Hypothalamus (tissue), 51 donors: Measurements from ENCODE around the gene ZDHHC18.
"Not testable (repeated sequence)": the region's sequence is repeated elsewhere in the genome, so short reads cannot be mapped to it uniquely, and the experiment has no call there.

ENCODE experiments used
- DNase-seq, 51 donors: peaks; one replicate each; lab custom pipeline; 2025; lab: John Stamatoyannopoulos, UW

ZDHHC18 gene

DNA sequence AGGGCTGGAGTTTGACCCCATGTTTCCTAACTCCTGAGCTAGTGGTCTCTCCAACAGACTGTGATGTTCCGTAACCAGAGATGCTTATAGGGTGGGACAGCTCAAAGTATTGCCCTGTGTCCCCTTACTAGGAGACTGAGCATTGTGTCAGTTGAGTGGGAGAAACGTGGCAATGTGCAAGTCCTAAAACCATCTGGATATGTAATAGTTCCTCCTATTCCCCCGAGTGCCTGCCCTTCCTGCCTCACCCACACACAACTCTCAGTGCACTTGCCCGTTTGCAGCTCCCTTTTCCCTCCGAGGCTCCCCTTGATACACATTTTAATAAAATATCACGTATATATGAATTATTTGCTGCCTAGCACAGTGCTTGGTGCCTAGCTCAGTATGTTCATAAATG, 35.3 kb upstream of the ZDHHC18 start:
- DNase-seq = no peak

DNA sequence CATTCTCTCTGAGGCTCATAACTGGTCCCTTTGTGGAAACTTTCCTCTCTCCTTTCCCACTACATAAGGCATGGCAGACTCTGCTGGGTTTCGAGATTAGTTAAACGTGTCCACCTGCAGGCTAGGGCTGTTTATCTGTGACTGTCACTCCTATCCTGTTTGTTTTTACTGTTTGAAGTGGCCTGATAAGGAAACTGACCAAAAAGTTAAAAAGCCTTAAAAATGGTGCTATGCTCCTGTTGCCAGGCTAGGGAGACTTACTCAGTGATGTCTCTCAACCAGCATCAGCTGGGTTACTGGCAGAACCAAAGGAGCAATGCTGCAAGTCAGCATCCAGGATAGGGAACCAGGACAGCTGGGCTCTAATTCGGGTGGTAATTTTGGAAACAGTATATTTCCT, 34.9 kb upstream of the ZDHHC18 start:
- no peak for DNase-seq

DNA sequence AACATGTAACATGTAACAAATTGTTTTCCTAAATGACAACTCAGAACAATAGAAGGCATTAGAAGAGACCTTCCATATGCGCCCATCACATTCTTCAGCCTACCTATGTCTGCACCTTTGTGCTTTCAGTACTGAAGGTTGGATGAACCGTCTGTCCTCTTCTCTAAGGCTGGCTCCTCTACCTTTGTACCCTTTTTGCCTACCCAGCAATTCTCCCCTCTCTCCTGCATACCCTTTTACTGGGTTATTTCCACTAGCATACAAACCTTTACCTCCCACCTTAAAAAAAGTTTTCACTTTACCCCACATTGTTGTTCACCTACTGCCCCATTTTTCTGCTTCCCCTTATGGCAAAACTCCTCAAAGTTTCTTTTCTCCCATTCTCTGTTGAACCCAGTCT, 33.6 kb upstream of the ZDHHC18 start:
- no peak for DNase-seq

DNA sequence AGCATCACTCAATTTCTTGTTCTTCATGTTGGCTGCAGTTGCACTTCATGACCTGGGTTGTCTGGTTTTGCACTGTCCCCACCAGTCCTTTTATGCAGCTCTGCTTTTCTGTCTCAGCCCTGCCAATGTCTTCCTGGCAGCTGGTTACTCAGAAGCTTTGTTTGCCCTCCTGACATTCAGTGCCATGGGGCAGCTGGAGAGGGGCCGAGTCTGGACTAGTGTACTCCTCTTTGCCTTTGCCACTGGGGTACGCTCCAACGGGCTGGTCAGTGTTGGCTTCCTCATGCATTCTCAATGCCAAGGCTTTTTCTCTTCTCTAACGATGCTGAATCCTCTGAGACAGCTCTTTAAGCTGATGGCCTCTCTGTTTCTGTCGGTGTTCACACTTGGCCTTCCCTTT, 32.1 kb upstream of the ZDHHC18 start:
- DNase-seq = peak in 20 of 51 donors; percentile 2 to 61 (median 32)

DNA sequence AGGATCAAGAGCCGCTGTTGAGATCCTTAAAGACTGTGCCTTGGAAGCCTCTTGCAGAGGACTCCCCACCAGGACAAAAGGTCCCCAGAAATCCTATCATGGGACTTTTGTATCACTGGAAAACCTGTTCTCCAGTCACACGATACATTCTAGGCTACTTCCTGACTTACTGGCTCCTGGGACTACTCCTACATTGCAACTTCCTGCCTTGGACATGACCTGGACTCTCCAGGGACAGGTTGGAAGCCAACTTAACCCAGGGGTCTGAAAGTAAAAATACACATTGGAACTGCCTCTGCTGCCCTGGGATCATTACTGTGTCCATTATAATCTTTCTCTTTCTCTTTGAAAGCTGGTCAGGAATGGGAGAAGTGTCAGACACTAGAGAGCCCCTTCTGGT, 28.9 kb upstream of the ZDHHC18 start:
- no peak for DNase-seq

DNA sequence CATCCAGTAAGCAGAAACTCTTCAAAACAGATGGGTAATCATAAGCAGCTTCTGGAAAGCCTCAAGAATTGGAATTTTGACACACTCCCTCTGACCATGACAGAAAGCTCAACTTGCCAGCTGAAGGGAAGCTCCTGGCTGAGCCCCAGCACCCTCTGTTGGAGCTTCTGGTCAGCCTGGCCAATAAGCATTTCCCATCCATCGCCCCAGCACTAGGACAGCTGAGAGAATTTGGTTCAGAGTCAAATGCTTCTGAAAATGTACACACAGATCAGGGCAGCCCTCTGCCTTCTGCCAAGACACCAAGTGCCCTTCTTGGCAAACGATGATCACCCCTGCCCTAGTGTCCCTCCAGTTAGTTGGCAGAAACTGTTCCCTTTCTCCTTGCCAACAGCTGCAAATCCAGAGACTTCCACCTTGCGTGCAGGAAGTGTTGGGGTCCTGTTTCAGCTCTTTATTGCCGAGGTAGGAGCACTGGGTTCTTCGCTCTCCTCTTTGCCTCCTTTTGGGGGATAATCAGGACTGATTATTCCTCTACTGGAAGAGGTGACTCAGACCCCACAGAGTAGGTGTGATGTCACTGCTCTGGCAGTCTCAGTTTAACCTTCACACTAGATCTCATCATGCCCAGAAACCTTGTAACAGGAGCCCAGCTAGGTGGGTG, 26.9 kb upstream of the ZDHHC18 start:
- peak in 38 of 51 donors; percentile 13 to 86 (median 60) for DNase-seq

DNA sequence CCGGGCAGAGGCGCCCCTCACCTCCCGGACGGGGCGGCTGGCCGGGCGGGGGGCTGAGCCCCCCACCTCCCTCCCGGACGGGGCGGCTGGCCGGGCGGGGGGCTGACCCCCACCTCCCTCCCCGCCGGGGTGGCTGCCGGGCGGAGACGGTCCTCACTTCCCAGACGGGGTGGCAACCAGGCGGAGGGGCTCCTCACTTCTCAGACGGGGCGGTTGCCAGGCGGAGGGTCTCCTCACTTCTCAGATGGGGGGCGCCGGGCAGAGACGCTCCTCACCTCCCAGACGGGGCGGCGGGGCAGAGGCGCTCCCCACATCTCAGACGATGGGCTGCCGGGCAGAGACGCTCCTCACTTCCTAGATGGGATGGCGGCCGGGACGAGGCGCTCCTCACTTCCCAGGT, 22.6 kb upstream of the ZDHHC18 start:
- DNase-seq = not testable (repeated sequence)

DNA sequence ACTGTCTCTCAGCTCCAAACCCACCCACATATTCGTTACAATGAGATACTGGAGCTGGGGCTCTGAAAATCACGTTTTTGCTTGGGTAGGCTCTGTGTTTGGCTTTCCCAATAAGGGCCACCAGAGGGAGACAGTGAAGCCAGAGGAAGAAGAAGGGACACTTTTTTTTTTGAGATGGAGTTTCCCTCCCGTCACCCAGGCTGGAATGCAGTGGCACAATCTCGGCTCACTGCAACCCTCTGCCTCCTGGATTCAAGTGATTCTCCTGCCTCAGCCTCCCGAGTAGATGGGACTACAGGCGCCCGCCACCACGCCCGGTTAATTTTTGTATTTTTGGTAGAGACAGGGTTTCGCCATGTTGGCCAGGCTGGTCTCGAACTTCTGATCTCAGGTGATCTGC, 16.4 kb upstream of the ZDHHC18 start:
- peak in 15 of 51 donors; percentile 4 to 60 (median 18) for DNase-seq

DNA sequence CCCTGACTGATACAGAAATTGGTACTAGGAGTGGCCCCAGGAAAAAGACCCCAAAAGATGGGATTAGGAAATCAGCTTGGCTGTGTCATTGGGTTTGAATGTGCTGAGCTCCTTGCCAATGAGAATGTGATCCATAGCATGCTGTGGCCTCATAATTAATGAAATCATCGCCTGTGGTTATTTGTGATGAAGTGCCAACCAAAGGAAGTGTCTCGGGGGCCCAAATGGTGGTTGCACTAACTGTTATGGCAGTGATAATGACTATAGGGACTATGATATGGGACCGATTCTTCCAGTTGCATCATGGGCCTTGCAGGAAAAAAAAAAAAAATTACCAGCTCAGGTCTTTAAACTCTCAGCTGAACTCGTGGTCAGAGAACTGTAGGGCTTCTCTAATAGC, 15.4 kb upstream of the ZDHHC18 start:
- no peak for DNase-seq

DNA sequence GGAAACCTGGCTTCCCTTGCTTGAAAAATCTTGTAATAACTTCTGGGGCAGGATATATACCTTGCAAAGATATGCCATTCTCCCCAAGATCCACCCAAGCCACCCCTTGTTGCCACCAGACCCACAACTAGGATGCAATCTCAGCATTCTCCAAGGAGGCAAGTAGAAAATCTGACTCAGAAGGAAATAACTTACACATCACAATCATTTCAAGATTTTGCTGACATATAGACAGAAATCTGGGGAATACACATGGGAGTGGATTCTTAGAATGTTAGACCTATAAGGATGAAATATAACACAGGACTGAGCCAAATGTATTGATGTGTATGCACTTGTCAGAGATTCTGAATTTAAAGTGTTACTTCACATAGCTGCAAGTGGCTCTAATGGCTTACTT, 14.8 kb upstream of the ZDHHC18 start:
- no peak for DNase-seq

DNA sequence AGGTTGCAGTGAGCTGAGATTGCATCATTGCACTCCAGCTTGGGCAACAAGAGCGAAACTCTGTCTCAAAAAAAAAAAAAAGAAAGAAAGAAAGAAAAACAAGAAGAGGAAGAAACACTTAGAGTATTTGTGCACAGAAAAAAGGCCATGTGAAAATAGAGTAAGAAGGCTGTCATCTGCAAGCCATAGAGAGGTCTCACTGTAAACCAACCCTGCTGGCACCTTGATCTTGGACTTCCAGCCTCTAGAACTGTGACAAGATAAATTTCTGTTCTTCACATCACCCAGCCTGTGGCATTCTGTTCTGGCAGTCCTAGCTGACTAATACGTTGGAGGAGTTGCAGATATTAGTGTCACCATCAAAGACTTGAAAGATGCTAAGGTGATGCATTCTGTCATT, 12.1 kb upstream of the ZDHHC18 start:
- no peak for DNase-seq

DNA sequence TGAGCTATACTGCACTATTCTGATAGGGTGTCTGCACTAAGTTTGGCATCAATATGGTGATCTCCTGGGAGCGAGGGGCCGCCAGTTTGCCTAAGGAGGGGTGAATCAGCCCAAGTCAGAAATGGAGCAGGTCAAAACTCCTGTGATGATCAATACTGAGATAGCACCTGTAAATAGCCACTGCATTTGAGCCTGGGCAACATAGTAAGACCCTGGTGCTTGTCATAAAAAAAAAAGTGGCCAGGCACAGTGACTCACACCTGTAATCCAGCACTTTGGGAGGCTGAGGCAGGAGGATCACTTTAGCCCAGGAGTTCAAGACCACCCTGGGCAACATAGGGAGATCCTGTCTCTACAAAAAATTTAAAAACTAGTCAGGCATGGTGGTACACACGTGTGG, 11.6 kb upstream of the ZDHHC18 start:
- no peak for DNase-seq

DNA sequence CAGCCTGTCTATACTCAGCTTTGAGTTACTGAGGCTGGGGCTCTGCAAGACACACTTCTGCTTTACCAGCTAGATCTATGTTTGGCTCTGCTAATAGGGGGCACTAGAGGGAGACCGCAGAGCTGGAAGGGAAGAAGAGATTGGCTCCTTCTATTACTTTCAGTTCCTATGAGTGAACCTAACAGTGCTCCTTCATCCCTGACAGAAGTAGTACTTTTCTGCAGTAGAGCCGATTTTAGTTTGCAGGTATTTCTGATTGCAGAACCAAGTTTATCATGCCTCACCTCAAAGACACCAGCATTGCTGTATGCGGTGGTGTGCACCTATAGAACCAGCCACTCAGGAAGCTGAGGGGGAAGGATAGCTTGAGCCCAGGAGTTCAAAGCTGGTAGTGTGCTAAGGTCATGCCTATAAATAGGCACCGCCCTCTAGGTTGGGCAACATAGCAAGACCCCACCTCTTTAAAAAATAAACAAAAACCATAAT, 5.7 kb upstream of the ZDHHC18 start:
- no peak for DNase-seq

DNA sequence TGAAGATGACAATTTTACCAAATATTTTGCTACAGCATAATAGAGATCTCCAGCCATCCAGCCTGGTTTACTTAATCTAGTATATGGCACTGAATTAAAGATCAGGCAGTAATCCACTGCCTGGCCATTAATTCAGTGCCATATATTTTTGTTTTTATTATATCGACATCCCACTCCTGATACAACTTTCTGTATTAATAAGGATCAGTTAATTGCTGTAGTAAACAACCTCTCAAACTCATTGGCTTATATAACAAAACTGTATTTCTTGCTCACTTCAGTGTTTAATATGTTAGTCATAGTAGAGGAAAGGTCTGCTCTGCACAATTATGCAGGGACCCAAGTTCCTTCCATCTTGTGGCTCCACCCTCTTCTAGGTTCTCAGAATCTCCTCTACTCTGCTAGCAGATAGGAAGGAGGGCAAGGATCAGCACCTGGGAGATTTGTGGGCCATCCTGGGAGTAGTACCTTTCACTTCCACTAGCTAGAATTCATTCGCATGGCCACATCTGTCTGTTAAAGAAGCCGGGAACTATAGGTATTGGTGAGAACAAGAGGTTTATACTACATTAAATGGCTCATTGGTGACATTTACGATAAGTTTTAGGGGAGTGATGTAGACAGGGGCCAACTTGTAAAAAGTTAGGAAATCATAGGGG, 3.6 kb upstream of the ZDHHC18 start:
- no peak for DNase-seq

DNA sequence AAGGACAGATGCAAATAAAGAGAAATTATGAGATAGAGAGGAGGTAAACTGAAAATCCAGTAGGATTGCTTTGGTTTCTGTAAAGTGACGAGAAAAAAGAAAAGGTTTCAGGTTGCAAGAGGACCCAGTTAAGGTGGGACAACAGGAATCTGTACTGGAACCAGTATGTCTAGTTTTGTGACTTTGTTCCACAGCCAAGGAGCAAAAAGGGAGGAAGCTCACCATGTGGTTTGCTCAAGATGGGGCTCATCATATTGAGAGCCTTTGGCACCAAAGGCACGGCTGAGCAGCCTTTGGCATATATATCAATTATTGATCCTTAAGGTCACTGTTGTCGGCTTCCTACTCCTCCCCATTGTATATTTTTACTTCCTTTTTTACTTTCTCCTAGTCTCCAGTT, 1.8 kb upstream of the ZDHHC18 start:
- no peak for DNase-seq

DNA sequence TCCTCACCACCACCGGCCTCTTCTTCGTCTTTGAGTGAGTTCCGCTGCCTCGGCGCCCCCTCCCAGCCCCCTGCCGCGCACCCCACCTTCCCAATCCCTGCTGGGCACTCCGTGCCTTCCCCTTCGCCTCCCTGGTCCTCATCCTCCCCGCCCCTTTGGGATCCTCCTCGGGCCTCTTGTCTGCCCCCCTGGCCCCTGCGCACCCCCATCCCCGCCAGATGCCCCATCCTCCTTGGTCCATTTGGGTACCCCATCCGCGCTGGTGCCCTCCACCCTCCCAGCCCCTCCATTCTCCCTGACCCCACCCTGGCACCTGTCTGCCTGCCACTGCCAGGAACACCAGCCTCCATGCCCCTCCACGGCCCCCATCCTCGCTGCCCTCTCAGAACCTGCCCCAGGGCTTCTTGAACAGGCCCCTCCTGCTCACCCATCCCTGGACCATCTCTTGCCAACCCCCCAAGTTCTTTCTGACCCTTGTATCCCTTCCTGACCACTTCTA, 667 bp downstream of the ZDHHC18 start:
- DNase-seq = no peak

DNA sequence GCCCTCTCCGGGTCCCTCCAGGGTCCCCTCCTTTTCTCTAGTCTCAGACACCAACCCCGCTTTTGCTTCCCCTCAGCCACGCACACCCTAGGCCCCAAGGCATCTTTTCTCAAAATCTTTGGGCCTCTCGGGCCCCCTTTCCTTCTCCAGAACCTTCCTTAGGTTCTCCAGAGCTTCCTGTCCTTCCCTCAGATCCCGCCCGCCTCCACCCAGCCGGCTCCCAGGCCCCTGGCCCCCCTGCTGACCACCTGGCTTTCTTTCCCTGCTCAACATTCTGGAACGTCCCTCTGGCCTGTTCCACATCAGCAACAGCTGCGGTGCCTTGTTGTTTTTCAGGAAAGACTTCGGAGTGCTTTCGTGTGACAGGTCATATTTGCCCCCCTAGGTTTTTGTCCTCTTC, 1.2 kb downstream of the ZDHHC18 start:
- no peak for DNase-seq

DNA sequence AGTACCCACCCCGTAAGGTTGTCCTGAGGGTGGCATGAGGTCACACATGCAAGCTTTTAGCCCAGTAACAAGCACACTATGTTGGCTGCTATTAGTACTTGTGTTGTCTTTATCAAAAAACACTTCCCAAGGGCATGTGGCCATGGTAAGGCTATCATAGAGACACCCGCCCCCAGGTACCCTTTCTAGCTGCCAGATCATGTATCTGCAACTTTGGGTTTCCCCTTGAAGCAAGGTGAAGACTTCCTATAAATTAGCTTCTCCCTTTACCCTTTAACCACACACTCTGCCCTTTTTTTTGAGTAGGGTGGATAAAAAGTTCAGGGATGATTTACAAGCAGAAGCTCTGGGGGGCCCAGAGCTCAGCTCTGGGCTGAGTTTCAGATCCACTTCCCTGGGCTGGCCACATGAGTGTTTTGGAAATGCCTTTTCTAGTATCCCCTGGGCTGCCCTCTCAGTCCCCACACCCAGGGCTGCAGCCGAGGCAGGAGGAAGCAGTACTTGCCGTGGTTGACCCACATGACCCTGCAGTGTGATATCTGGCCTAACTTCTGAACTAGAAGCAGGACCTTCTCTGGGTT, 2.0 kb downstream of the ZDHHC18 start:
- DNase-seq = peak in 12 of 51 donors; percentile 9 to 33 (median 19)

DNA sequence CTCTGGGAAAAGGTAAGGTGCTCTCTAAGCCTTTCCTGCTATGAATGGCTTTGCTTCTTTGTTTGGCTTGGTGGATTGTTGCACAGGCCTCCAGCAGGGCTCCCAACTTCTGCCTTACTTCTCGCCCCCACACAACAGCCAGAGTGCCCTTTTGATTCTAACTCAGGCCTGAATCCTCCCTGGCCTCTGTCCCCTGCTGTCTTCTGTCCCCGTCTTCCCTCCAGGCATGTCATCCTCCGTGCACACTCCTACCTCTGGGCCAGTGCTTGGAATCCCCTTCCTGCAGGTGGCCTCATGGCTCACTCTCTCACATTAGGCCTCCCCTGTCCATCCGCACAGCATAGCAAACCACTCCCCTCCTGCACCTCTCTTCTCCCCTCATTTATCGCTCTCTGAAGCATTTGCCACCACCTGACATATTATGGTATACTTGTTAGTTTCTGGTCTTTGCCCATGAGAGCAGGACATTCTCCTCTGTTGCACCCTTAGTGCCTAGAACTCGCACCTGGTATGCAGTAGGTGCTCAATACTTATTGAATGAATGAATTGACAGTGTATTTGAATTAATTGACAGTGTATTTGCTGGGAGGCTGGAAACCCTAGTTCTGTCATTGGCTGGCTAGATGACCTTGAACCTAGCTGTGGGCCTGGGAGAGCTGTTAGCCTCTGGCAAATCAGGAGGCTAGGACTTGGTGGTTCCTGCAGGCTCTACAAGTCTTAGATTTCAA, 2.9 kb downstream of the ZDHHC18 start:
- DNase-seq = no peak

DNA sequence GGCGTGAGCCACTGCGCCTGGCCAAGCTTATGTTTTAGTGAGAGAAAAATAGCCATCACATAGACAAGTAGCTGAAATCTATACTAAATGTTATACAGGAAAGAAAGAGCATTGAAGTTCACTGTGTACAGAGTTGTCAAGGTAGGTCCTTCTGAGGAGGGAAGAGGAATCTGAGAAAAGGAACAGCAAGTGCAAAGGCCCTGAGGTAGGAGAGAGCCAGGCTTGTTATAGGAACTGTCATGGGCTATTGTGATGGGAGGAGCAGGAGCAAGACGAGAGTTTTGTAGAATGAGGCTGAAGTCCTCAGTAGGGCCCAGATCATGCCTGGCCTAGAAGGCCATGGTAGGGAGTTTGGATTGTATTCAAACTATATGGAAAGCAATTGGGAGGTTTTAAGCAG, 4.6 kb downstream of the ZDHHC18 start:
- no peak for DNase-seq

DNA sequence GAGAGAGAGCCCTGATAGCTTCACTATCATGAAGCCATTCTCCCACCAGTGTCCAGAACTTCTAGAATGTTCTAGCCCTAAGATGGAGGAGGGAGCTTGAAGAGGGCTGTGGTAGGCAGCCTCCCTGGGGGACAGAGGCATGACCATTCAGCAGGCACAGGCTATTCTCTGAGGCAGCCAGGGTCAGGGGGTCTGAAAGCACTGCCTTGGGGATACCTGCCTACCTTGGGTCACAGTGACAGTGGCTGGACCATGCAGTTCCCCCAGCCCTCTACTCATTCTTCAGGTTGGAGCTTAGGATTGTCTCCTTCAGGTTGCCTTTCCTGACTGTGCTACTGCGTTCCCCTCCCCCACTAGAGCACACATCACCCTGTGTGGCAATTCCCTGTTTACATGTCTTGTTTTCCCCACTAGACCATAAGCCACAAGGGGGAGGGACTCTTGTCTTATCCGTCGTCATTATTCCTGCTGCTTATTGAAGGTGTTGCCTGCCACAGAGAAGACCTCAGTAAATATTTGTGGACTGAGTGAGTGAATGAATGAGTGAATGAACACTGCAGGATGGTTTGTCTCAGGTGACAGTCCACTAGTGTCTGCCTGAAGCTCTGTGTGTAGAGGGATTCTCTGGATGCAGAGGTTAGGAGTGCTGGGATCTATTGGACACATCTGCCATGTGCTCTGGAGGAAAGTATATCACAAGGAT, 5.2 kb downstream of the ZDHHC18 start:
- no peak for DNase-seq
